Anterior cingulate cortex (tissue), 58 donors: Measurements from ENCODE around the gene TATDN3.
"Not testable (repeated sequence)": the region's sequence is repeated elsewhere in the genome, so short reads cannot be mapped to it uniquely, and the experiment has no call there.

ENCODE experiments used
- DNase-seq, 58 donors: peaks; one replicate each; lab custom pipeline; 2025; lab: John Stamatoyannopoulos, UW

The TATDN3 gene

GRCh38 chr1:212773011-212773410, 18.7 kb upstream of the TATDN3 start:
- DNase-seq = no peak

- DNase-seq = peak in 1 of 58 donors; percentile 10
These were observed 17.1 kb upstream of the TATDN3 start for GRCh38 chr1:212774584-212774983.

- no peak for DNase-seq
These were observed 16.5 kb upstream of the TATDN3 start for GRCh38 chr1:212775241-212775640.

- DNase-seq = no peak
These were observed 14.5 kb upstream of the TATDN3 start for GRCh38 chr1:212777151-212777550.

GRCh38 chr1:212779086-212779485, 12.6 kb upstream of the TATDN3 start:
- DNase-seq = not testable (repeated sequence)

- DNase-seq = no peak
These were observed 10.9 kb upstream of the TATDN3 start for GRCh38 chr1:212780759-212781158.

GRCh38 chr1:212781225-212781624, 10.5 kb upstream of the TATDN3 start:
- no peak for DNase-seq

- DNase-seq = no peak
These were observed 9.1 kb upstream of the TATDN3 start for GRCh38 chr1:212782422-212783154.

GRCh38 chr1:212783976-212784375, 7.7 kb upstream of the TATDN3 start:
- DNase-seq = no peak

GRCh38 chr1:212785871-212786270, 5.8 kb upstream of the TATDN3 start:
- no peak for DNase-seq

- DNase-seq = peak in 10 of 58 donors; percentile 55 to 84 (median 72)
These were observed 426 bp upstream of the TATDN3 start for GRCh38 chr1:212791261-212791675.

- DNase-seq = no peak
These were observed 758 bp downstream of the TATDN3 start for GRCh38 chr1:212792396-212792908.

- peak in 9 of 58 donors; percentile 2 to 69 (median 10) for DNase-seq
These were observed 2.9 kb downstream of the TATDN3 start for GRCh38 chr1:212794561-212795014.

- no peak for DNase-seq
These were observed 6.0 kb downstream of the TATDN3 start for GRCh38 chr1:212797681-212798080.

GRCh38 chr1:212805767-212806166, 14.1 kb downstream of the TATDN3 start:
- no peak for DNase-seq

GRCh38 chr1:212814537-212815334, 23.0 kb downstream of the TATDN3 start:
- peak in 4 of 58 donors; percentile 1 to 53 (median 24) for DNase-seq

- DNase-seq = no peak
These were observed 25.0 kb downstream of the TATDN3 start for GRCh38 chr1:212816567-212817278.

- DNase-seq = no peak
These were observed 28.0 kb downstream of the TATDN3 start for GRCh38 chr1:212819726-212820125.

GRCh38 chr1:212820969-212821368, 29.3 kb downstream of the TATDN3 start:
- no peak for DNase-seq

GRCh38 chr1:212822956-212823355, 31.3 kb downstream of the TATDN3 start:
- DNase-seq = no peak

GRCh38 chr1:212824201-212824600, 32.5 kb downstream of the TATDN3 start:
- no peak for DNase-seq
